Astrocyte (in vitro differentiated cells and primary cell): ENCODE results near the gene TRDN. TPM values are rescaled to one million over a fixed set of nuclear protein-coding genes. Genes with fewer than 3 reads are reported as not detected.
"Not testable (repeated sequence)": the region's sequence is repeated elsewhere in the genome, so short reads cannot be mapped to it uniquely, and the experiment has no call there.

Experiments used
- DNase-seq: peaks from one replicate; pipeline ENCODE4 v3.0.0-alpha.2; 2010; ENCODE audit warnings: low read depth
- FAIRE-seq: peaks from 2 replicates; lab custom pipeline; 2011; peaks lifted over from hg19 to GRCh38; lab: Jason Lieb, UNC
- H2AFZ ChIP-seq: 2 replicates; pipeline ENCODE4 v1.6.0; 2012; ENCODE audit warnings: low read depth, low read length, inconsistent platforms
- H3K27ac ChIP-seq: 2 replicates; pipeline ENCODE4 v1.5.1; 2011; ENCODE audit warnings: low read depth, low read length, inconsistent platforms
- H3K27me3 ChIP-seq: 2 replicates; pipeline ENCODE4 v1.6.0; 2011; ENCODE audit warnings: low read length, inconsistent platforms; ENCODE audit not compliant: insufficient read depth
- H3K36me3 ChIP-seq: 2 replicates; pipeline ENCODE4 v1.5.1; 2011; ENCODE audit warnings: low read length, inconsistent platforms; ENCODE audit not compliant: insufficient read depth
- H3K4me1 ChIP-seq: 2 replicates; pipeline ENCODE4 v1.5.1; 2011; ENCODE audit warnings: low read length, inconsistent platforms; ENCODE audit not compliant: insufficient read depth
- H3K4me2 ChIP-seq: 2 replicates; pipeline ENCODE4 v1.6.0; 2012; ENCODE audit warnings: low read length, inconsistent platforms
- H3K4me3 ChIP-seq: 2 replicates; pipeline ENCODE4 v1.5.1; 2011; ENCODE audit warnings: low read depth, mild to moderate bottlenecking, low read length, inconsistent platforms; ENCODE audit not compliant: insufficient read depth
- H3K79me2 ChIP-seq: 2 replicates; pipeline ENCODE4 v1.6.0; 2012; ENCODE audit warnings: mild to moderate bottlenecking, low read length, inconsistent platforms; ENCODE audit not compliant: insufficient read depth
- H3K9ac ChIP-seq: 2 replicates; pipeline ENCODE4 v1.6.0; 2012; ENCODE audit warnings: mild to moderate bottlenecking, low read length, inconsistent platforms
- H3K9me3 ChIP-seq: 2 replicates; pipeline ENCODE4 v1.5.1; 2012; ENCODE audit warnings: low read depth, mild to moderate bottlenecking, low read length, inconsistent platforms; ENCODE audit not compliant: insufficient read depth
- H4K20me1 ChIP-seq: 2 replicates; pipeline ENCODE4 v1.6.0; 2012; ENCODE audit warnings: low read length, inconsistent platforms; ENCODE audit not compliant: insufficient read depth
- H3K27ac Mint-ChIP-seq: one replicate; pipeline ENCODE4 v1.8.0; 2021; ENCODE audit warnings: mild to moderate bottlenecking, mixed read lengths; ENCODE audit not compliant: unreplicated experiment
- H3K27me3 Mint-ChIP-seq: one replicate; pipeline ENCODE4 v1.8.0; 2021; ENCODE audit warnings: low read depth, mixed read lengths; ENCODE audit not compliant: unreplicated experiment
- H3K36me3 Mint-ChIP-seq: one replicate; pipeline ENCODE4 v1.8.0; 2021; ENCODE audit warnings: low read depth, mixed read lengths; ENCODE audit not compliant: unreplicated experiment
- H3K4me1 Mint-ChIP-seq: one replicate; pipeline ENCODE4 v1.8.0; 2021; ENCODE audit warnings: low read depth, mixed read lengths; ENCODE audit not compliant: unreplicated experiment
- H3K4me3 Mint-ChIP-seq: one replicate; pipeline ENCODE4 v1.8.0; 2021; ENCODE audit warnings: mild to moderate bottlenecking, moderate library complexity, mixed read lengths; ENCODE audit not compliant: unreplicated experiment
- H3K9me3 Mint-ChIP-seq: one replicate; pipeline ENCODE4 v1.8.0; 2021; ENCODE audit warnings: mild to moderate bottlenecking, mixed read lengths; ENCODE audit not compliant: unreplicated experiment
- EZH2 ChIP-seq: IDR thresholded peaks from 2 replicates; pipeline ENCODE4 v1.6.1; 2012; ENCODE audit warnings: mild to moderate bottlenecking, low read length, inconsistent platforms; ENCODE audit not compliant: insufficient read depth
- total RNA-seq: library from RNA; stranded (reverse); gene quantifications from 2 replicates; pipeline ENCODE4 v1.2.1, GENCODE V29; 2021
- TF ChIP-seq, protein P1 (sequence below): IDR thresholded peaks from 2 replicates; pipeline ENCODE4 v1.5.1; 2011; ENCODE audit warnings: low read depth, mild to moderate bottlenecking, inconsistent platforms, low read length, moderate library complexity; ENCODE audit not compliant: insufficient read depth

Gene TRDN
- total RNA-seq, 1 donor from 2014 or later = not detected

DNA sequence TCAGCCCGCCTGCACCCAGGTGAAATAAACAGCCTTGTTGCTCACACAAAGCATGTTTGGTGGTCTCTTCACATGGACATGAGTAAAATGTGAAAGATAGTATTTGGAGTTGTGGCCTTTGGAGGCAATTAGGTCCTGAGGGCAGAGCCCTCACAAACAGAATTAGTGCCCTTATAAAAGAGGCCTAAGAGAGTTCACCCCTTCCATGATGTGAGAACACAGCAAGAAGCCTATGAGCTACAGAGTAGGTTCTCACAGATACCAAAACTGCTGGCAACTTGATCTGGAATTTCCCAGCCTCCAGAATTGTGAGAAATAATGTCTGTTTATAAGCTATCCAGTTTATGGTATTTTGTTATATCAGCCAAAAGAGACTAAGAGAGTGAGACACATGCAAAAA lies 74.5 kb downstream of the TRDN start:
- no peak for TF ChIP-seq EZH2
- TF ChIP-seq, protein P1, sequence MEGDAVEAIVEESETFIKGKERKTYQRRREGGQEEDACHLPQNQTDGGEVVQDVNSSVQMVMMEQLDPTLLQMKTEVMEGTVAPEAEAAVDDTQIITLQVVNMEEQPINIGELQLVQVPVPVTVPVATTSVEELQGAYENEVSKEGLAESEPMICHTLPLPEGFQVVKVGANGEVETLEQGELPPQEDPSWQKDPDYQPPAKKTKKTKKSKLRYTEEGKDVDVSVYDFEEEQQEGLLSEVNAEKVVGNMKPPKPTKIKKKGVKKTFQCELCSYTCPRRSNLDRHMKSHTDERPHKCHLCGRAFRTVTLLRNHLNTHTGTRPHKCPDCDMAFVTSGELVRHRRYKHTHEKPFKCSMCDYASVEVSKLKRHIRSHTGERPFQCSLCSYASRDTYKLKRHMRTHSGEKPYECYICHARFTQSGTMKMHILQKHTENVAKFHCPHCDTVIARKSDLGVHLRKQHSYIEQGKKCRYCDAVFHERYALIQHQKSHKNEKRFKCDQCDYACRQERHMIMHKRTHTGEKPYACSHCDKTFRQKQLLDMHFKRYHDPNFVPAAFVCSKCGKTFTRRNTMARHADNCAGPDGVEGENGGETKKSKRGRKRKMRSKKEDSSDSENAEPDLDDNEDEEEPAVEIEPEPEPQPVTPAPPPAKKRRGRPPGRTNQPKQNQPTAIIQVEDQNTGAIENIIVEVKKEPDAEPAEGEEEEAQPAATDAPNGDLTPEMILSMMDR = no peak
- Histone ChIP-seq H2AFZ (no peak overlapping the region), H3K36me3 (no peaks in the 10 kb centered on the region), H3K4me3 (no peak overlapping the region), H3K27ac (no peak overlapping the region), H4K20me1 (no peaks in the 10 kb centered on the region), H3K9me3 (no peaks in the 10 kb centered on the region), H3K4me1 (no peaks in the 10 kb centered on the region), H3K79me2 (no peaks in the 10 kb centered on the region), H3K27me3 (no peaks in the 10 kb centered on the region), H3K9ac (no peak overlapping the region), H3K4me2 (no peak overlapping the region)
- no peak for DNase-seq
- H3K27ac Mint-ChIP-seq = no peak overlapping the region
- no peaks in the 10 kb centered on the region for H3K4me1 Mint-ChIP-seq
- no peaks in the 10 kb centered on the region for H3K36me3 Mint-ChIP-seq
- peaks cover 6% of the 10 kb centered on the region for H3K27me3 Mint-ChIP-seq
- FAIRE-seq = no peak
- H3K4me3 Mint-ChIP-seq = no peak overlapping the region
- peaks cover 3% of the 10 kb centered on the region for H3K9me3 Mint-ChIP-seq

DNA sequence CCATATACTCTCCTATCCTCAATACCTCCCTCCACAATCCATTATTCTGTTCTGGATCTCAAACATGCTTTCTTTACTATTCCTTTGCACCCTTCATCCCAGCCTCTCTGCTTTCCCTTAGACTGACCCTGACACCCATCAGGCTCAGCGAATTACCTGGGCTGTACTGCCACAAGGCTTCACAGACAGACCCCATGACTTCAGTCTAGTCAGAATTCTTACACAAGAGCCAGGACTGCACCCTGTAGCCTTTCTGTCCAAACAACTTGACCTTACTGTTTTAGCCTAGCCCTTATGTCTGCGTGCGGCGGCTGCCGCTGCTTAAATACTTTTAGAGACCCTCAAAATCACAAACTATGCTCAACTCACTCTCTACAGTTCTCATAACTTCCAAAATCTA lies 76.9 kb downstream of the TRDN start:
- not testable (repeated sequence) for H3K4me1 Mint-ChIP-seq, H3K4me2 ChIP-seq, H3K4me3 ChIP-seq, H3K9ac ChIP-seq, H4K20me1 ChIP-seq, H3K27me3 ChIP-seq, H3K27me3 Mint-ChIP-seq, H2AFZ ChIP-seq, H3K27ac ChIP-seq, H3K79me2 ChIP-seq, H3K4me1 ChIP-seq, H3K36me3 ChIP-seq, H3K9me3 ChIP-seq, H3K36me3 Mint-ChIP-seq, DNase-seq, H3K27ac Mint-ChIP-seq, FAIRE-seq, H3K9me3 Mint-ChIP-seq, H3K4me3 Mint-ChIP-seq

DNA sequence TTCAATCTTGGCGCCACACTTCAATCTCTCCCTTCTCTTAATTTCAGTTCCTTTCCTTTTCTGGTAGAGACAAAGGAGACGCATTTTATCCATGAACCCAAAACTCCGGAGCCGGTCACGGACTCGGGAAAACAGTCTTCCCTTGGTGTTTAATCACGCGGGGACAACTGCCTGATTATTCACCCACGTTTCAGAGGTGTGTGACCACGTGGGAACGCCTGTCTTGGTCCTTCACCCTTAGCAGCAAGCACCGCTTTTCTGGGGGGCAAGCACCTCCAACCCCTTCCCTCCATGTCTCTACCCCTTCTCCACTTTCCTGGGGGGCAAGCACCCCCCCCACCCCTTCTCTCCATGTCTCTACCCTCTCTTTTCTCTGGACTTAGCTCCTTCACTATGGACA lies 79.3 kb downstream of the TRDN start:
- not testable (repeated sequence) for H2AFZ ChIP-seq, H3K4me2 ChIP-seq, H3K27me3 ChIP-seq, H4K20me1 ChIP-seq, H3K4me1 Mint-ChIP-seq, H3K4me1 ChIP-seq, DNase-seq, H3K27me3 Mint-ChIP-seq, H3K9me3 Mint-ChIP-seq, H3K9me3 ChIP-seq, H3K4me3 Mint-ChIP-seq, H3K27ac ChIP-seq, H3K36me3 Mint-ChIP-seq, H3K36me3 ChIP-seq, H3K9ac ChIP-seq, H3K27ac Mint-ChIP-seq, H3K4me3 ChIP-seq, FAIRE-seq, H3K79me2 ChIP-seq
